CD4-positive, alpha-beta T cell treated with Interleukin-6 at 100 ng/mL for 8 hours (primary cell): ENCODE measurements around the gene ADGRL1.
"Not testable (repeated sequence)": the region's sequence is repeated elsewhere in the genome, so short reads cannot be mapped to it uniquely, and the experiment has no call there.

Source experiments
- DNase-seq: peaks from one replicate; pipeline ENCODE4 v3.0.0-alpha.2; 2020; ENCODE audit warnings: mixed read lengths, low spot score

ADGRL1 gene

GRCh38 chr19:14189415-14189814 is 16.6 kb downstream of the ADGRL1 start:
- DNase-seq = no peak

- DNase-seq = not testable (repeated sequence)
Measured at GRCh38 chr19:14188086-14188485, 17.9 kb downstream of the ADGRL1 start.

- DNase-seq = no peak
Measured at GRCh38 chr19:14187561-14187960, 18.4 kb downstream of the ADGRL1 start.

- not testable (repeated sequence) for DNase-seq
Measured at GRCh38 chr19:14186684-14187083, 19.3 kb downstream of the ADGRL1 start.

- not testable (repeated sequence) for DNase-seq
Measured at GRCh38 chr19:14185691-14186090, 20.3 kb downstream of the ADGRL1 start.

- DNase-seq = no peak
Measured at GRCh38 chr19:14185158-14185557, 20.8 kb downstream of the ADGRL1 start.

- no peak for DNase-seq
Measured at GRCh38 chr19:14183741-14184350, 22.1 kb downstream of the ADGRL1 start.

- DNase-seq = no peak
Measured at GRCh38 chr19:14182476-14182875, 23.5 kb downstream of the ADGRL1 start.

- no peak for DNase-seq
Measured at GRCh38 chr19:14181906-14182305, 24.1 kb downstream of the ADGRL1 start.

GRCh38 chr19:14181199-14181598 is 24.8 kb downstream of the ADGRL1 start:
- not testable (repeated sequence) for DNase-seq

GRCh38 chr19:14177496-14178074 is 28.4 kb downstream of the ADGRL1 start:
- no peak for DNase-seq

- DNase-seq = no peak
Measured at GRCh38 chr19:14175351-14175792, 30.6 kb downstream of the ADGRL1 start.

- no peak for DNase-seq
Measured at GRCh38 chr19:14174883-14175282, 31.1 kb downstream of the ADGRL1 start.

- DNase-seq = no peak
Measured at GRCh38 chr19:14168993-14169392, 37.0 kb downstream of the ADGRL1 start.

- DNase-seq = no peak
Measured at GRCh38 chr19:14168259-14168972, 37.6 kb downstream of the ADGRL1 start.

GRCh38 chr19:14167576-14168138 is 38.3 kb downstream of the ADGRL1 start:
- DNase-seq = peak; percentile 38

- DNase-seq = no peak
Measured at GRCh38 chr19:14166999-14167575, 38.9 kb downstream of the ADGRL1 start.

- DNase-seq = peak; percentile 24
Measured at GRCh38 chr19:14165990-14166830, 39.8 kb downstream of the ADGRL1 start.

GRCh38 chr19:14164724-14165493 is 41.1 kb downstream of the ADGRL1 start:
- DNase-seq = no peak

GRCh38 chr19:14164082-14164481 is 41.9 kb downstream of the ADGRL1 start:
- DNase-seq = no peak

- no peak for DNase-seq
Measured at GRCh38 chr19:14162871-14163297, 43.1 kb downstream of the ADGRL1 start.
